ENCODE measurements around the gene SLIT3. TPM values are rescaled to one million over a fixed set of nuclear protein-coding genes. Genes with fewer than 3 reads are reported as not detected.

Gene SLIT3
- total and polyA plus RNA-seq, 2 donors (not counting 3 experiments of a cell fraction or from before 2014, with no cell fraction given) = 0.90 to 1.0 TPM

GRCh38 chr5:168827636-168828035 is 473.3 kb downstream of the SLIT3 start:
- no peak for DNase-seq (ENCODE audit: low read depth, low spot score)
- H2AFZ ChIP-seq (ENCODE audit: low read depth, low read length) = no peak overlapping the region
- dilution Hi-C loops (cut with MboI; ENCODE audit: extremely low pct_ligation_motif_present, low sequenced_read_pairs) = no loop called here
- H3K9me1 ChIP-seq (replicated peaks; ENCODE audit: control insufficient read depth, extremely low read depth, insufficient read depth, low read length) = no peaks in the 10 kb centered on the region
- no peak overlapping the region for H3K9ac ChIP-seq (replicated peaks; ENCODE audit: extremely low read depth, insufficient read depth, low read length)
- BruUV-seq (replicated peaks) = no TSS peak
- FAIRE-seq = no peak
- H3K4me2 ChIP-seq (ENCODE audit: insufficient read depth, low read length) = no peak overlapping the region
- H3K36me3 ChIP-seq (ENCODE audit: control insufficient read depth in 2 of 2, extremely low read depth in 1 of 2, insufficient read depth in 2 of 2, low read length in 2 of 2) = no peaks in the 10 kb centered on the region
- no peaks in the 10 kb centered on the region for H4K20me1 ChIP-seq (replicated peaks; ENCODE audit: control insufficient read depth, extremely low read depth, insufficient read depth, low read length)
- no peak for TF ChIP-seq MYC (IDR thresholded peaks at IDR 0.05; ENCODE audit: low read depth, low read length)
- no peak for TF ChIP-seq MAX (IDR thresholded peaks at IDR 0.05; ENCODE audit: insufficient read depth, insufficient read length)
- no peak for TF ChIP-seq POLR2AphosphoS5 (IDR thresholded peaks at IDR 0.05; ENCODE audit: insufficient read depth, low read depth, low read length)
- no peak for TF ChIP-seq EZH2 (IDR thresholded peaks at IDR 0.05; ENCODE audit: borderline replicate concordance, low read depth, low read length, severe bottlenecking)
- no peak for TF ChIP-seq POLR2A (IDR thresholded peaks at IDR 0.05; ENCODE audit: low read depth, low read length)
- TF ChIP-seq FOS (IDR thresholded peaks at IDR 0.05; ENCODE audit: borderline replicate concordance, insufficient read depth, low read length) = no peak
- TF ChIP-seq CTCF (IDR thresholded peaks at IDR 0.05; ENCODE audit: extremely low read depth in 1 of 2, insufficient read depth in 1 of 2, low read depth in 1 of 2, low read length in 2 of 2) = no peak
- no peak for TF ChIP-seq JUN (IDR thresholded peaks at IDR 0.05; ENCODE audit: borderline replicate concordance, insufficient read depth, insufficient read length, low read depth)
- no peak for TF ChIP-seq GATA2 (IDR thresholded peaks at IDR 0.05; ENCODE audit: insufficient read depth, insufficient read length, low read depth, low read length)
- no peaks in the 10 kb centered on the region for H3K9me3 ChIP-seq (replicated peaks; ENCODE audit: control insufficient read depth, insufficient read depth, low read length)
- no peaks in the 10 kb centered on the region for H3K79me2 ChIP-seq (ENCODE audit: control insufficient read depth, insufficient read depth, low read length)
- intact Hi-C loops (cut with micrococcal nuclease) = no loop called here
- ChIA-PET CTCF (no interaction called here), POLR2A (no interaction called here)
- no peaks in the 10 kb centered on the region for H3K4me1 ChIP-seq (ENCODE audit: control insufficient read depth, extremely low read depth, insufficient read depth, low read length)
- no peaks in the 10 kb centered on the region for H3K27me3 ChIP-seq (ENCODE audit: control insufficient read depth in 2 of 2, insufficient read depth in 2 of 2, low read length in 2 of 2)
- no peak overlapping the region for H3K27ac ChIP-seq (ENCODE audit: insufficient read depth, low read depth, low read length)
- H3K4me3 ChIP-seq (replicated peaks in 1 of 3; ENCODE audit: insufficient read depth in 1 of 3, low read depth in 1 of 3, low read length in 3 of 3) = no peak overlapping the region
